Measurements from ENCODE around the gene PPM1M.
"Not testable (repeated sequence)": the region's sequence is repeated elsewhere in the genome, so short reads cannot be mapped to it uniquely, and the experiment has no call there.

Gene PPM1M

DNA sequence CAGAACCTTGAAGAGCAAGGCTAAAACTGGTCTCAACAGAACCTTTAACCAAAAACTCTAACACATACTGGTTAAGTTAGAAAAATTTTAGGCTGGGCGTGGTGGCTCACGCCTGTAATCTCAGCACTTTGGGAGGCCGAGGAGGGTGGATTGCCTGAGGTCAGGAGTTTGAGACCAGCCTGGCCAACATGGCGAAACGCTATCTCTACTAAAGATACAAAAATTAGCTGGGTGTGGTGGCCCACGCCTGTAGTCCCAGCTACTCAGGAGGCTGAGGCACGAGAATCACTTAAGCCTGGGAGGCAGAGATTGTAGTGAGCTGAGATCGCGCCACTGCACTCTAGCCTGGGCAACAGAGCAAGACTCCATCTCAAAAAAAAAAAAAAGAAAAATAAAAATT lies 26.6 kb downstream of the PPM1M start:
- in situ Hi-C loops (cut with MboI; ENCODE audit: low sequenced_read_pairs), result not testable (repeated sequence)

DNA sequence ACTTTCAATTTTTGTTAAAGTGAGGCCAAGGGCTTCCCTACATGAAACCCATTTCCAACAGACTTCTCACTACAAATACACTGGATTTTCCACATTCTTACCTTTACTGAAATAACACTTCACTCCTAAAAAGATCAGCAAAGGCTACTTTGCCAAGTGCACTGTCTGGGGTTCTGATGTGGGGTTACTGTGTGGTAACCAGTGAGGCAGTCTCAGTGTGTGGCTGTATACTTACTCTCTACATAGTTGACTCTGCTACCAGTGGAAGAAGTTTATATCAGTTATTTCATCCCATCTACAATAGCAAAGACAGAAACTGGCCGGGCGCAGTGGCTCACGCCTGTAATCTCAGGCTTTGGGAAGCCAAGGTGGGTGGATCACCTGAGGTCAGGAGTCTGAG lies 27.3 kb downstream of the PPM1M start:
- in situ Hi-C loops (cut with MboI; ENCODE audit: low sequenced_read_pairs), result no loop called here

DNA sequence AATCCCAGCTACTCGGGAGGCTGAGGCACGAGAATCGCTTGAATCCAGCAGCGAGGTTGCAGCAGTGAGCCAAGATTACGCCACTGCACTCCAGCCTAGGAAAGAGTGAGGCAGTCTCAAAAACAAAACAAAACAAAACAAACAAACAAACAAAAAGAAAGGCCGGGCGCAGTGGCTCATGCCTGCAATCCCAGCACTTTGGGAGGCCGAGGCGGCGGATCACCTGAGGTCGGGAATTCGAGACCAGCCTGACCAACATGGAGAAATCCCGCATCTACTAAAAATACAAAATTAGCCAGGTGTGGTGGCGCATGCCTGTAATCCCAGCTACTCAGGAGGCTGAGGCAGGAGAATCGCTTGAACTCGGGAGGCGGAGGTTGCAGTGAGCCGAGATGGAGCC lies 29.2 kb downstream of the PPM1M start:
- in situ Hi-C loops (cut with MboI; ENCODE audit: low sequenced_read_pairs), result not testable (repeated sequence)

DNA sequence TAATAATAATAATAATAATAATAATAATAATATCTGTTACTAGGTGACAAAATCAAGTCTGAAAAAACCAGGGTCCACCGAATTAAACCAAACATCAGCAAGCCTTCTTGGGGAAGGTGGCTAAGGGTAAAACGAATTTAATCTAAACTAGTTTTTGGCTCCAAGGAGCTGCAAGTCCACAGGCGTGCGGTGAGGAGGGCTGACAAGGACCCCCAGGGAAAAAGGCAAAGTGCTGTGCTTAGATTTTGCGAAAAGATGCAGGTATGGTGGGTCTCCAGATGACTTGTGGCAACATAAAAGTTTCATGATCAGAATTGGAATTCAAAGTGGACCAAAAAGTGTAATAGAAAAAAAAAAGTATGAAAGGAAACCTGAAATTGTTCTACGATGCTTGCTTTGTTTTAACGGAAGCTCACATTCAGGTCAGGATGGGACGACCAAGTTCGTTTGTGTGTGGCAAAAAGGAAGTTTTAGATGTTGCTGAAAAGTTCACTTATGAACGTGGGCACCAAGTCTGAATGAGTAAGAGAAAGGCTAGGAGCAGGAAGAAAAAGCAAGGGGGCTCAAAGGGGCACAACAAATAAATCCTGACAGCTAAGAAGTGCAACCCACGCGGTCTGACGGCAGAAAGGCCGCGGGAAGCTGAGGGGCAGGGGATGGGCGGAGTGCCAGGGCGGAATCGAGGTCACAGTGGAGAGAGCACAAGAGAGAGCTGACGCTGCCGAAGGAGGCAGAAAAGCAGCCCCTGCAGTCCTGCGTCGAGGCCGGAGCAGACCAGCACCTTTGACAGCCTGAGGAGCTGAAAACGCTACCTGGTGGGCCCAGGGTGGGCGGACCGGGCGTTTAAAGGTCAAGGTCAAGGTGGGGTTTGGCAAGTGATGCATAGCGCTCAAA lies 31.8 kb downstream of the PPM1M start:
- in situ Hi-C loops (cut with MboI; ENCODE audit: low sequenced_read_pairs), result no loop called here

DNA sequence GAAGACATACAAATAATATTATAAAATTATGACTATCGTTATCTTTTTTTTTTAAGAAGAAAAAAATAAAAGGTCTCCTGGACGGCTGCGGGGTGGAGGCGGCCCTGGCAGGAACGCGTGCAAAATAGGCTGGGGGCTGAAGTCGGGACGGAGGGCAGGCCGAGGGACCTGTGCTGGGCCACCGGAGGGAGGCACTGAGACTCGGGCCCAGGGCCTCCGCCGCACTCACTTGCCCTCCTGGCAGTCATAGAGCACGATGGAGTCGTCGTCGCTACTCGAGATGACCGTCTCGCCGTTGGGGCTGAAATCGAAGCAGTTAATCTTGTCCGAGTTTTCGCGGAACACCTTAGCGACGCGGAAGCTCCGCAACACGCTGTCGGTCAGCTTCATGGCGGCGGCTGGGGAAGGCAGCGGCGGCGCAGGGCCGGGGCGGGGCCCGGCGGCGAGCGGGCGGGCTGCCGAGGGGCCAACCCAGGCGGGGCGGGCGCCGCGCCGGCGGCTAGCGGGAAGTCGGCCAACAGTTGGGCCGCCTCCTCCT lies 32.5 kb downstream of the PPM1M start:
- in situ Hi-C loops (cut with MboI; ENCODE audit: low sequenced_read_pairs), result no loop called here

DNA sequence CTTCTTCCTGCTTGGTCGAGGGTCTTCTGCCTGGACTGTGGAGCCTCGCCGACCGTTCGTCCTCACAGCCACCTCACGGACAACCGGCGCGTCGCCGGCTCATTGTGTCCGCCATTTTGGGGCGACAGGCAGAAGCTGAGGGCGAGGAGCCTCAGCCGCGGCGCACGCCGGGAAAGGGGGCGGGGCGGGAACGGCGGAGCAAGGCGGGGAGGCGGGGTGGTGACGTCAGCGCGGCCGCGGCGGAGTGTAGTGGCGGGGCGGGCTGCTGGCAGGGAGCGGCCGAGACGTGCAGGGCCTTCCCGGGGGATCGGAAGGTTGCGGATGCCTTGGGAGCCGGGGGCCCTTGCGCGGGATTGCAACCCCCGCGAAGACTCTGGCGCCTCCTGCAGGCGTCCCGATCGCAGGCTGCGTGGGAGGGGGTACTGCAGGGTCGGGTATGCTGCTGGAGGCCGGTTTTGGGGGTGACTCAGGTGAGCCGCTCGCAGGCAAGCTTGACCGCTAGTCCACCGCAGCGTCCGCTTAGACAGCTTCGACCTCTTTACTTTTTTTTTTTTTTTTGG lies 33.0 kb downstream of the PPM1M start, which contains the start of gene WDR82:
Gene WDR82 (minus strand): TSS at position 140 of the 560 bp plus-strand sequence. CDS start 288 bp downstream, outside the sequence.
- in situ Hi-C loops (cut with MboI; ENCODE audit: low sequenced_read_pairs), result no loop called here

DNA sequence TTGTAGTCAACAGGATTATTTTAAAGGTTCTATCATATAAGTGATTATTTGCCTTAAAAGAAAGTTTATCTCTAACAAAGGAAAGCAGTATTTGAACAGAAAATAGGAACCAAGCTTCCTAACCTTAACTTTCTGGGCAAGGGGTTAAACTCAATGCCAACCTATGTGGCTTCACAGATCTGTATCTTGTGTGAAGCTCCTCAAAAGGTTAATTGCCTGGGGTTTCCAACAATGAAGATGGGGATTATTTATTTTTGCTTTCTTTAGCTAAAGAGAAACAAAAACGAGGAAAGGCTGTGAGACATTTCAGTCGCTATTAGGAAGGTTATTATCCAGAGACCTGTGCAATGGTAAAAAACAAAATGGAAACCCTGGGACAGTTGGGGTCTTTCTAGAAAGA lies 34.0 kb downstream of the PPM1M start:
- in situ Hi-C loops (cut with MboI; ENCODE audit: low sequenced_read_pairs), result no loop called here

DNA sequence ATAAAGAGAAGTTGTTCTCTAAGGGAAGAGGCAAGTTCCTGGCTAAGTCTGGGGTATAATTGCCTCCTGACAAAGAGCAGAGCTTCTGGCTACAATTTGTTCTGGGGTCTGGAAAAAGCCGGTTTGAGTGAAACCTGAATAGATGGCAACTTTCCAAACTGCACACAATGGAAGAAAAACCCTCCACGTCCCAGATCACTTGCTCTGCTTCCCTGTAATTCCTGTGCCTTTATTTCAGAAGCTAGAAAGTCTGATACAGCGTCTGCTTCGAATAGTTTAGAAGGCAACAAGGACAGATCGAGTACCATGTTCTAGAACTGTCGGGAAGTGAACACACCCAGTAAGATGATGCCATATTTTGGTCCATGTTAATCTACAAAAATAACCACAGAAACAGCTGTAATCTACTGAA lies 34.5 kb downstream of the PPM1M start:
- in situ Hi-C loops (cut with MboI; ENCODE audit: low sequenced_read_pairs), result no loop called here

DNA sequence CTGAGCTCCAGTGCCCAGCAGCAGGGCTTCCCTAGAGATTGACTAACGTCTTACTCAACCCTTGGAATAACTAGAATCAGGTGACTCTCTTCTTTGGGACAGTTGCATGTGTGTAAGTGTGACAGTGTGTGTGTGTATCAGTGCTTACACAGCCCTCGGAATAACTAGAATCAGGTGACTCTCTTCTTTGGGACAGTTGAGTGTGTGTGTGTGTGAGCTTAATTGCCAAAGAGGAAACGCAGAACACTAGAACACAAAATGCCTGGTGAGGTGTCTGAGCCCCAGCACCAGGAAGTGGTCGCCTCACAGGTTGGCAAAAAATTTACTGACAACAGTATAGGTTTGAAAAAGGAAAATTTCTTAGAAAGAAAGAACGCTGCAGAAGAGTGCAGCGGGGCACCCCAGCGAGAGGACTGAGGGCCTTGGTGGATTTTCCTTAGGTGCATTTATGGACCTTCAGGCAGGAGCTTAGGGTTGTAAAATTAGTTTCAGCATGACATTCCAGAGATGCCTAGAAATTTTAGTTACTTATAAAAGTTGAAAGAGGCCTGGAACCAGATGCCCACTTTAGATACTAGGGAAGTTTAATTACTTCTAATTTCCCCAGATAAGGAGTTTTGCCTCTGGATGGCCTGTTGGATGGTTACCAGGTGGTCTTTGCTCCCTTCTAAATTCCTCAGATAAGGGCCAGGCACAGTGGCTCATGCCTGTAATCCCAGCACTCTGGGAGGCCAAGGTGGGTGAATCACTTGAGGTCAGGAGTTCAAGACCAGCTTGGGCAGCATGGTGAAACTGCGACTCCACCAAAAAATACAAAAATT lies 36.6 kb downstream of the PPM1M start:
- in situ Hi-C loops (cut with MboI; ENCODE audit: low sequenced_read_pairs), result no loop called here

DNA sequence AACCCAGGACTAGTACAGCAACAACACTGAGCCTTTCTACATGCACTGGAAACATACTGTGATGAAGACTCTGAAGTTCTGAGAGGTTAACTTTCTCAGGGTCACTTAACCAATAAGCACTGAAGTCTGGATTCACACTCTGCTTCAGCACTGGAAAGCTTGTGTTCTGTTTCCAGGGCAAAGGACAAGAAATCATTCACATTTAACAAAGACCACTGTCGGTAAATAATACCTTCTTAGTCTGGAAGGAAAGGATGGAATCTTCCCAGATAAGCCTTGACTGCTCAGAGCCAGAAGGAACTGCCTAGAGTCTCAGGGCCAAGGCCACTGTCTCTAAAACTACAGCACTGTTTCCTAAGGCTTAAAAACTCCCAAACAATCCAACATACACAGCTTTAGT lies 37.7 kb downstream of the PPM1M start:
- in situ Hi-C loops (cut with MboI; ENCODE audit: low sequenced_read_pairs), result no loop called here

DNA sequence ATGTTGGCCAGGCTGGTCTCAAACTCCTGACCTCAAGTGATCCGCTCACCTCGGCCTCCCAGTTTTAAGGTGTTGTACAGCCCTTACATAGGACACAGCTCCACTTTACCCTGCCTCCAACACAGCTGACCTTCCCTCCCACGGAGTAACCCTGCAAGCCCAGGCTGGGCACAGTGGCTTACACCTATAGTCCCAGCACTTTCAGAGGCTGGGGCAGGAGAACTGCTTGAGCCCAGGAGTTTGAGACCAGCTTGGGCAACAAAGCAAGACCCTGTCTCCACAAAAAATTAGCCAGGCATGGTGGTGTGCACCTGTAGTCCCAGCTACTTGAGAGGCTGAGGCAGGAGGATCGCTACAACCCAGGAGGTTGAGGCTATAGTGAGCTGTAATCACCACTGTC lies 38.5 kb downstream of the PPM1M start:
- in situ Hi-C loops (cut with MboI; ENCODE audit: low sequenced_read_pairs), result not testable (repeated sequence)

DNA sequence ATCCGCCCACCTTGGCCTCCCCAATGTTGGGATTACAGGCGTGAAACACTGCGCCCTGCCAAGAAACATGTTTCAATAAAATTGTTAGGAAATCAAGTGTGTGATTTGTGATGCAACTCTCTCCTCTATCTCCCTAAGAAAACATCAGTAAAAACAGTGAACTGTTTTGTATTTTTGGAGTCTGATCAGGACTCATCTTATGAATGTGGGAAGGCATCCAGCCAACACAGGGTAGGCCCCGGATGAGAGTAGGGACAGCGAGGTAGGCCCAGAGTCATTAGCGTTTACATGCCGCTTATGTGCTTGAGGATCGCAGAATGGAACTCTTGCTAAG lies 41.2 kb downstream of the PPM1M start:
- in situ Hi-C loops (cut with MboI; ENCODE audit: low sequenced_read_pairs), result no loop called here

DNA sequence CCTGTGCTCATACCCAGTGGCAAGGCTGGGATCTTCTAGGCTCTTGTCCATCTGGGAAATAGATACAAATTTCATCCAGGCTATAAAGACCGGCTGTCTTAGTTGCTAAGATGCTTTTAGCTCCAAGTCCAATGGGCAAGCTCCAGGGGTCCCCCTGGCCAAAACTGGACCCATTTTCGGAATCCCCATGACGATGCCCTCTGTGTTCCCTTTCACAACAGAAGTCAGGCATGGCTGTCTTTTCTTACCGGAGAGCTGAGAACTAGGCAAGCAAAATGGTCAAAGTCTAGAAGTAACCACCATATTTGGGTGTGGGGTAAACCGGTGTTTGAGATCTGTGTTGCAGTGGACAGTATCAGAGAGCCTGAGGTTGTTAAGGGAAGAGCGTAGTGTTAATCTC lies 43.1 kb downstream of the PPM1M start:
- in situ Hi-C loops (cut with MboI; ENCODE audit: low sequenced_read_pairs), result no loop called here

DNA sequence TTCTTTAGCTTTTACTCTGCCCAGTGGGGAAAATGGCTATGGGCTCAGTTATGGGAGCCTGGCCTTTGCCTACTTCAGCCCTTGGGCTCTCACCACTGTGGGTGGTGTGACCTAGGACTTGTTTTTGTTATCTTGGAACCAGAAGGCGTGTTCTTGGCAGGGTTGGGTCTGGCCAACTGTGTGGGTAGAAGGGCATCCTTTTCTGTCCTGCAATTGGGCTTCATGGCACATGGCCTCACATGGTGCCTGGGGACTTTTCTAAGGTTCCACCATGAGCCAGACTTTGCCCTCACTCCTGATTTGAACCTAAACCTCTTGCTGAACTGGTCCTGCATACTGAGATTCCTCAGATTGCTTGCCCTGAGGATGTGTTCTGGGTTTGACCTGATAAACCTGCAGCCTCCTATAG lies 43.8 kb downstream of the PPM1M start:
- in situ Hi-C loops (cut with MboI; ENCODE audit: low sequenced_read_pairs), result no loop called here

DNA sequence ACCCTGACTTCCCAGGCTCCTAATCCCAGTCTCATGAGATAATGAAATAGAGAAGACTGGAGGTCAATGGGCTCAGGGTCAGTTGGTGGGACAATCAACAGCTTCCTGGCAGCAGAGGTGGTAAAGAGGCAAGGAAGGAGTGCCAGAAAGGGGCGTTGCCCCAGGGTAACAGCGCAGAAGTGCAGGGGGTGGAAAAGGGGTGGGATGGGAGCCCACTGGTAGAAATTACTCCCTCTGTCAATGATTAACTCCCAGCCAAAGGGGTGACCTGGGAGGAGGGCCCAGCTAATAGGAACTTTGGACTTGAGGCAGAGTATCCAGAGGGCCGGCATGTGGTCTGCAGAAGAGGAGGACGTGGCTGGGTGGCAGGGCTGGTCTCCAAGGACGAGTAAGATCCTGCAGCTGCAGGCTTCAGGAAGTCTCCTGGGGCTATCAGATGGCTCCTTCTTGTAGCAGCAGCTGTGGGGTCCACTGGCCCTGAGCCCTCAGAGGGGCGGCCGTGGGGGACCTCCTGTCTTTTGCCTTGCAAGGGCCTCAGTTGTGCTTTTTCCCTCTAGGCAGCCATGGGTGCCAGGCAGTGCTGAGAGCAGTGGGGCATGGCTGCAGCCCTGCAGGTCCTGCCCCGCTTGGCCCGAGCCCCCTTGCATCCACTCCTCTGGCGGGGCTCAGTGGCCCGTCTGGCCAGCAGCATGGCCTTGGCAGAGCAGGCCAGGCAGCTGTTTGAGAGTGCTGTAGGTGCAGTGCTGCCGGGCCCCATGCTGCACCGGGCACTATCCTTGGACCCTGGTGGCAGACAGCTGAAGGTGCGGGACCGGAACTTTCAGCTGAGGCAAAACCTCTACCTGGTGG lies 44.4 kb downstream of the PPM1M start:
- in situ Hi-C loops (cut with MboI; ENCODE audit: low sequenced_read_pairs), result loop anchor here (10.0 kb wide), 1 partner anchor 55 kb away; no protein-coding TSS in a partner anchor

DNA sequence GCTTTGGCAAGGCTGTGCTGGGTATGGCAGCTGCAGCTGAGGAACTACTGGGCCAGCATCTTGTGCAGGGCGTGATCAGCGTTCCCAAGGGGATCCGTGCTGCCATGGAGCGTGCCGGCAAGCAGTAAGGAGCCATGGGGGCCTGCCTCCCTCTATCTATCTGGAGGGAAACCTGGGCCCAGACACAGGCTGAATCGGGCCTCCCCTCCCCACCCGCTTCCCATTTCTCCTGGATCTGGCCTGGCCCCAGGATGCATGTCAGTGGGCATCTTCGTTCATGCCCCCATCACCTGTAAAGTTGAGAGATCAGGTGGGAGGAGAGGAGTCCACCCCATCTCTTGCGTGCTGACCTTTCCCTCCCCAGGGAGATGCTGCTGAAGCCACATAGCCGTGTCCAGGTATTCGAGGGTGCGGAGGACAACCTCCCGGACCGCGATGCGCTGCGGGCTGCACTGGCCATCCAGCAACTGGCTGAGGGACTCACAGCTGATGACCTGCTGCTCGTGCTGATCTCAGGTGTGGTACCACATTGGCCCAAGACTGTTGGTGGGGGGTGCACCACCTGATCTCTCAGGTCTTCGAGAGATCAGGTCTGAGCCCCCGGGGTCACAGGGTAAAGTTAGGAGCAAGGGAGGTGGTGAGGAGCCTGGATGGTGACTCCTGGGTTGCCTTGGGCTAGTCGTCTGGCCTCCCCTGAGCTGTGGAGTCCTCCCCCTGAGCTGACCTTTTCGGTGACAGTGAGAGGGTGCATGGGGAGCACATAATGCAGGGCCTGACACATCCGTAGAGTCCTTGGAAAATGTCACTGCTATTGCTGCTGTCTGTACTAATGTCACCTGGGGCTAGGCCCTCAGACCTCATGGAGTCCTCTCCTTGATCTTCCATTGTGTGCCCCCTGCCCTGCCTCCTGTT lies 45.3 kb downstream of the PPM1M start:
- in situ Hi-C loops (cut with MboI; ENCODE audit: low sequenced_read_pairs), result loop anchor here (10.0 kb wide), 1 partner anchor 54 kb away; no protein-coding TSS in a partner anchor

DNA sequence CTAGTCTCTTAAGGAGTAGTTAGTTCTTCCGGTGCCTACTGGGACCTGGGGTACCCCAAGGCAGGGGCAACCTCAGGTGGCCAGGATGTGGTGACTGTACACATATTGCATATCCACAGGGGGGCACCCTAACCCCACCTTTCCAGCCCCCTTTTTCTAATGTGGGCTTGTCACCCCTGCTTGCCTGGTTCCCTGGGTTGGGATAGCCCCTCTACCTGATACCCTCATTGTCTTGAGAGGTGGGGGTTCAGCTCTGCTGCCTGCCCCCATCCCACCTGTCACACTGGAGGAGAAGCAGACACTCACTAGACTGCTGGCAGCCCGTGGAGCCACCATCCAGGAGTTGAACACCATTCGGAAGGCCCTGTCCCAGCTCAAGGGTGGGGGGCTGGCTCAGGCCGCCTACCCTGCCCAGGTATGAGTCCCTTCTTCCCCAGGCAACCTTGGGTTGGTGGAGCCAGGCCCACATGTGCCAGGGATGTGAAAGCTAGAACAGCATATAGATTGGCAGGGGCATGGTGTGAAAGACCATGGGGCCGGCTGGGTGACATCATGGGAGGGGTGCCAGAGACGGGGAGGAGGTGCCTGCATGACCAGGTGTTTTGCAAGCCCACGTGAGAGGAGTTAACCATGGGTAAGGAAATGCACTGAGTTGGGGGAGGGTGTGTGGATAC lies 46.1 kb downstream of the PPM1M start:
- in situ Hi-C loops (cut with MboI; ENCODE audit: low sequenced_read_pairs), result loop anchor here (10.0 kb wide), 1 partner anchor 53 kb away; no protein-coding TSS in a partner anchor

DNA sequence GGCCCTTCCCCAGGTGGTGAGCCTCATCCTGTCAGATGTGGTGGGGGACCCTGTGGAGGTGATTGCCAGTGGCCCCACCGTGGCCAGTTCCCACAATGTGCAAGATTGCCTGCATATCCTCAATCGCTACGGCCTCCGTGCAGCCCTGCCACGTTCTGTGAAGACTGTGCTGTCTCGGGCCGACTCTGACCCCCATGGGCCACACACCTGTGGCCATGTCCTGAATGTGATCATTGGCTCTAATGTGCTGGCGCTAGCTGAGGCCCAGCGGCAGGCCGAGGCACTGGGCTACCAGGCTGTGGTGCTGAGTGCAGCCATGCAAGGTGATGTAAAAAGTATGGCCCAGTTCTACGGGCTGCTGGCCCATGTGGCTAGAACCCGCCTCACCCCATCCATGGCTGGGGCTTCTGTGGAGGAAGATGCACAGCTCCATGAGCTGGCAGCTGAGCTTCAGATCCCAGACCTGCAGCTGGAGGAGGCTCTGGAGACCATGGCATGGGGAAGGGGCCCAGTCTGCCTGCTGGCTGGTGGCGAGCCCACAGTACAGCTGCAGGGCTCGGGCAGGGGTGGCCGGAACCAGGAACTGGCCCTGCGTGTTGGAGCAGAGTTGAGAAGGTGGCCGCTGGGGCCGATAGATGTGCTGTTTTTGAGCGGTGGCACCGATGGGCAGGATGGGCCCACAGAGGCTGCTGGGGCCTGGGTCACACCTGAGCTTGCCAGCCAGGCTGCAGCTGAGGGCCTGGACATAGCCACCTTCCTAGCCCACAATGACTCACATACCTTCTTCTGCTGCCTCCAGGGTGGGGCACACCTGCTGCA lies 46.9 kb downstream of the PPM1M start:
- in situ Hi-C loops (cut with MboI; ENCODE audit: low sequenced_read_pairs), result loop anchor here (10.0 kb wide), 1 partner anchor 52 kb away; no protein-coding TSS in a partner anchor

All from HL-60/S4 treated with phorbol 12-myristate 13-acetate at 8.2 ng/mL for 4 days and 3 days (cell line).